A549 (cell line): Measurements from ENCODE around the gene MUC20. TPM values are rescaled to one million over a fixed set of nuclear protein-coding genes. Genes with fewer than 3 reads are reported as not detected.

Source experiments
- ATAC-seq, 2 experiments: fragments of 200-7000 bp in 1 of 2; fragments of >200 bp in 1 of 2; cut with Nextera tagmentation in 1 of 2; cut with Tn5 transposase in 1 of 2; 3 replicates each; pipeline versions ENCODE4 v1.8.0 to v1.9.1; 2018 to 2020; ENCODE audit warnings: mild to moderate bottlenecking in 1 of 2, moderate library complexity in 1 of 2
- CTCF ChIA-PET: fragments of 300-600 bp; sonication (Branson Sonifier 250); formaldehyde crosslinking; extraction: SDS; loops from one replicate; lab custom pipeline; 2021; ENCODE audit warnings: antibody characterized with exemption, inconsistent platforms; lab: Yijun Ruan, JAX
- POLR2A ChIA-PET: fragments of 350-600 bp; formaldehyde crosslinking; extraction: SDS; loops from one replicate; lab custom pipeline; 2021; ENCODE audit warnings: antibody characterized with exemption, inconsistent platforms; lab: Yijun Ruan, JAX
- DNase-seq, 2 experiments: peaks; one replicate each; pipeline versions ENCODE4 v3.0.0 to v3.0.0-alpha.2; 2011 to 2016; ENCODE audit warnings: low read depth in 1 of 2, low spot score in 1 of 2
- FAIRE-seq: peaks from 2 replicates; lab custom pipeline; 2011; peaks lifted over from hg19 to GRCh38; lab: Jason Lieb, UNC
- H3K27ac ChIP-seq, 2 experiments: fragments of >200 bp; sonication (Bioruptor Twin); formaldehyde crosslinking; 3 replicates each; pipeline ENCODE4 v1.5.1; 2016 to 2017
- H3K4me1 ChIP-seq: fragments of >200 bp; sonication (Bioruptor Twin); formaldehyde crosslinking; 3 replicates; pipeline ENCODE4 v1.6.1; 2016
- H3K4me2 ChIP-seq: fragments of >200 bp; sonication (Bioruptor Twin); formaldehyde crosslinking; 3 replicates; pipeline ENCODE4 v1.6.1; 2016
- H3K4me3 ChIP-seq: fragments of >200 bp; sonication (Bioruptor Twin); formaldehyde crosslinking; 3 replicates; pipeline ENCODE4 v1.5.1; 2016
- H3K9me3 ChIP-seq: fragments of >200 bp; sonication (Bioruptor Twin); formaldehyde crosslinking; 3 replicates; pipeline ENCODE4 v1.6.1; 2016
- CBX8 ChIP-seq: fragments of 200-600 bp; sonication (generic); IDR thresholded peaks from 2 replicates; pipeline ENCODE4 v1.6.1; 2016
- CEBPB ChIP-seq, 2 experiments: fragments of >200 bp in 1 of 2; sonication (Bioruptor Twin) in 1 of 2; formaldehyde crosslinking in 1 of 2; IDR thresholded peaks; 2 replicates each; pipeline ENCODE4 v1.6.1; 2012 to 2016
- CHD2 ChIP-seq: fragments of 150-350 bp; IDR thresholded peaks from 2 replicates; pipeline ENCODE4 v1.6.1; 2014; ENCODE audit warnings: low read length; ENCODE audit not compliant: partially characterized antibody
- FOSL2 ChIP-seq, 2 experiments: fragments of 450-650 bp in 1 of 2; fragments of >200 bp in 1 of 2; sonication (Bioruptor Twin) in 1 of 2; formaldehyde crosslinking; IDR thresholded peaks; 2 replicates each; pipeline versions ENCODE4 v1.5.0 to v1.6.1; 2016 to 2020; ENCODE audit warnings: mild to moderate bottlenecking in 1 of 2, moderate library complexity in 1 of 2
- HDAC2 ChIP-seq: fragments of 200-600 bp; sonication (generic); IDR thresholded peaks from 2 replicates; pipeline ENCODE4 v1.6.1; 2016
- HMGXB4 ChIP-seq: fragments of 250-450 bp; sonication (Bioruptor Pico); IDR thresholded peaks from 2 replicates; pipeline ENCODE4 v1.5.0; 2021; ENCODE audit warnings: mild to moderate bottlenecking, moderate library complexity, borderline replicate concordance
- HOXA7 ChIP-seq: fragments of 250-450 bp; sonication (Bioruptor Pico); IDR thresholded peaks from 2 replicates; pipeline ENCODE4 v1.5.0; 2020; ENCODE audit warnings: mild to moderate bottlenecking, moderate library complexity
- JUNB ChIP-seq: fragments of >200 bp; sonication (Bioruptor Twin); formaldehyde crosslinking; IDR thresholded peaks from 2 replicates; pipeline ENCODE4 v1.6.1; 2016
- KDM1A ChIP-seq: fragments of 200-600 bp; sonication (generic); IDR thresholded peaks from 2 replicates; pipeline ENCODE4 v1.6.1; 2016; ENCODE audit warnings: low read depth, mild to moderate bottlenecking
- KDM5A ChIP-seq: fragments of 200-600 bp; sonication (generic); IDR thresholded peaks from 2 replicates; pipeline ENCODE4 v1.6.1; 2016; ENCODE audit warnings: antibody characterized with exemption, mild to moderate bottlenecking
- MAFK ChIP-seq: fragments of 450-650 bp; IDR thresholded peaks from 2 replicates; pipeline ENCODE4 v1.6.1; 2014; ENCODE audit not compliant: partially characterized antibody
- MAX ChIP-seq: IDR thresholded peaks from 2 replicates; pipeline ENCODE4 v1.6.1; 2012
- MYC ChIP-seq: IDR thresholded peaks from 2 replicates; pipeline ENCODE4 v1.6.1; 2012; ENCODE audit warnings: mild to moderate bottlenecking, inconsistent platforms, low read length, improper control_type of control experiment, borderline replicate concordance
- NFE2L2 ChIP-seq: fragments of 150-350 bp; conservative IDR thresholded peaks from 2 replicates; pipeline ENCODE4 v1.6.1; 2014; ENCODE audit warnings: low read length
- NPAS2 ChIP-seq: fragments of 250-450 bp; sonication (Bioruptor Pico); IDR thresholded peaks from 2 replicates; pipeline ENCODE4 v1.8.0; 2022; ENCODE audit warnings: mild to moderate bottlenecking, moderate library complexity, borderline replicate concordance
- NR3C1 ChIP-seq: fragments of >200 bp; sonication (Bioruptor Twin); formaldehyde crosslinking; IDR thresholded peaks from 3 replicates; pipeline ENCODE4 v1.6.1; 2017
- POLR2A ChIP-seq: IDR thresholded peaks from 2 replicates; pipeline ENCODE4 v1.6.1; 2012; ENCODE audit warnings: mild to moderate bottlenecking, low read length
- POLR2AphosphoS2 ChIP-seq: conservative IDR thresholded peaks from 2 replicates; pipeline ENCODE4 v1.6.1; 2012; ENCODE audit warnings: low read length, improper control_type of control experiment, inconsistent platforms
- RAD21 ChIP-seq, 2 experiments: fragments of >200 bp in 1 of 2; sonication (Bioruptor Twin) in 1 of 2; formaldehyde crosslinking in 1 of 2; IDR thresholded peaks in 1 of 2; conservative IDR thresholded peaks in 1 of 2; 2 replicates in 1 of 2; 3 replicates in 1 of 2; pipeline ENCODE4 v1.6.1; 2012 to 2018; ENCODE audit warnings: inconsistent platforms in 1 of 2
- RARB ChIP-seq: fragments of 250-450 bp; sonication (Bioruptor Pico); IDR thresholded peaks from 2 replicates; pipeline ENCODE4 v1.8.0; 2021; ENCODE audit warnings: mild to moderate bottlenecking, moderate library complexity
- RFX5 ChIP-seq: fragments of 450-650 bp; IDR thresholded peaks from 2 replicates; pipeline ENCODE4 v1.7.1; 2014; ENCODE audit warnings: antibody characterized with exemption, mild to moderate bottlenecking, moderate library complexity
- RNF2 ChIP-seq: fragments of 200-600 bp; sonication (generic); IDR thresholded peaks from 2 replicates; pipeline ENCODE4 v1.6.1; 2016; ENCODE audit warnings: low read depth, mild to moderate bottlenecking, antibody characterized with exemption, moderate library complexity, borderline replicate concordance
- SMC3 ChIP-seq: fragments of >200 bp; sonication (Bioruptor Twin); formaldehyde crosslinking; IDR thresholded peaks from 3 replicates; pipeline ENCODE4 v1.6.1; 2018; ENCODE audit warnings: inconsistent platforms
- TFCP2L1 ChIP-seq: fragments of 250-450 bp; sonication (Bioruptor Pico); IDR thresholded peaks from 2 replicates; pipeline ENCODE4 v1.5.0; 2021; ENCODE audit warnings: mild to moderate bottlenecking
- USF2 ChIP-seq: fragments of 450-650 bp; IDR thresholded peaks from 2 replicates; pipeline ENCODE4 v1.6.1; 2014; ENCODE audit warnings: antibody characterized with exemption
- ZNF302 ChIP-seq: fragments of 250-450 bp; sonication (Bioruptor Pico); IDR thresholded peaks from 2 replicates; pipeline ENCODE4 v1.9.0; 2021; ENCODE audit warnings: inconsistent platforms, mild to moderate bottlenecking, moderate library complexity
- WGBS: methylation state at CpG from one replicate; pipeline ENCODE4 v1.1.6; 2017; ENCODE audit errors: missing lambda C conversion rate; 5-methylcytosine and 5-hydroxymethylcytosine counted together
- polyA plus RNA-seq, 4 experiments: library from polyadenylated mRNA; depleted of rRNA in 3 of 4; stranded (reverse); fragments of >200 nt; fragmentation: RNase III in 1 of 4; extraction: RNeasy Plus Mini Kit Qiagen cat#74134 plus additional on column Dnase treatment in 1 of 4; gene quantifications; 2 replicates in 3 of 4; 3 replicates in 1 of 4; pipeline ENCODE4 v1.2.3, GENCODE V29; 2011 to 2017

The MUC20 gene
- polyA plus RNA-seq, 2 of the 4 experiments (the other 2 are of a cell fraction) = 0.44 to 0.87 TPM

- no peak overlapping the region for H3K4me3 ChIP-seq
- no peak for TF ChIP-seq KDM5A
- TF ChIP-seq CHD2 = no peak
- no peak for TF ChIP-seq SMC3
- TF ChIP-seq TFCP2L1 (CRISPR knock-in tag) = no peak
- no peak for TF ChIP-seq FOSL2 (IDR thresholded peaks at IDR 0.05)
- no peak for TF ChIP-seq FOSL2 (CRISPR knock-in tag; IDR thresholded peaks at IDR 0.05)
- TF ChIP-seq RAD21 (conservative IDR thresholded peaks at IDR 0.05 in 1 of 2, IDR thresholded peaks at IDR 0.05 in 1 of 2) = no peak
- TF ChIP-seq CBX8 = no peak
- no peak for TF ChIP-seq RNF2
- TF ChIP-seq RARB (CRISPR knock-in tag) = no peak
- no peak for TF ChIP-seq MYC
- no peak for TF ChIP-seq KDM1A
- TF ChIP-seq POLR2AphosphoS2 = no peak
- no peak for TF ChIP-seq HOXA7 (CRISPR knock-in tag)
- no peak for TF ChIP-seq NFE2L2
- no peak for TF ChIP-seq HDAC2
- TF ChIP-seq RFX5 = no peak
- no peak for TF ChIP-seq ZNF302 (CRISPR knock-in tag)
- TF ChIP-seq MAFK = no peak
- TF ChIP-seq NPAS2 (CRISPR knock-in tag) = no peak
- no peak overlapping the region for H3K27ac ChIP-seq
- no peak for DNase-seq
- no peaks in the 10 kb centered on the region for H3K9me3 ChIP-seq
- no peak for FAIRE-seq
- H3K4me1 ChIP-seq = no peaks in the 10 kb centered on the region
- ChIA-PET POLR2A (no interaction called here), CTCF (interaction anchor here (1.6 kb wide), 1 partner anchor 10 kb away, joined by 3 read pairs; no protein-coding TSS in a partner anchor)
- WGBS = 41% methylated on average over 19 of the region's 19 CpGs
- ATAC-seq = no peak
- no peak overlapping the region for H3K4me2 ChIP-seq
Measured at GRCh38 chr3:195758721-195759353, 38.1 kb downstream of the MUC20 start.

GRCh38 chr3:195760345-195761122 is 39.8 kb downstream of the MUC20 start:
- WGBS = 43% methylated on average over 22 of the region's 24 CpGs
- H3K4me3 ChIP-seq = no peak overlapping the region
- POLR2A ChIA-PET = no interaction called here
- H3K4me2 ChIP-seq = no peak overlapping the region
- ATAC-seq (peak; percentile 19 to 43; a peak in 3 of 6 replicates), FAIRE-seq (no peak), DNase-seq (no peak)
- H3K9me3 ChIP-seq = no peaks in the 10 kb centered on the region
- no peak for TF ChIP-seq MAX
- no peak for TF ChIP-seq CEBPB (IDR thresholded peaks at IDR 0.05)
- no peak for TF ChIP-seq SMC3
- no peak for TF ChIP-seq USF2
- TF ChIP-seq NPAS2 (CRISPR knock-in tag) = no peak
- no peak for TF ChIP-seq POLR2AphosphoS2
- TF ChIP-seq HMGXB4 (CRISPR knock-in tag) = no peak
- no peak for TF ChIP-seq JUNB
- no peak for TF ChIP-seq ZNF302 (CRISPR knock-in tag)
- TF ChIP-seq NR3C1 = no peak
- no peak for TF ChIP-seq POLR2A
- no peaks in the 10 kb centered on the region for H3K4me1 ChIP-seq
- H3K27ac ChIP-seq = no peak overlapping the region
- CTCF ChIA-PET = interaction anchor here (0.9 kb wide), 1 partner anchor 90 kb away, joined by 3 read pairs; no protein-coding TSS in a partner anchor
